ENCODE measurements around the gene CFAP90. TPM values are rescaled to one million over a fixed set of nuclear protein-coding genes. Genes with fewer than 3 reads are reported as not detected.

CFAP90 gene
- total RNA-seq, 1 experiment from 2014 or later = not detected

Other genes with a start within 250 kb of the CFAP90 start
- gene FASTKD3, start 17.9 kb upstream of the CFAP90 start, total RNA-seq (2014; rRNA removed; shearing (Covaris generic)) = 14.6 and 15.5 TPM in 2 replicates
- 27.1 and 40.7 TPM in 2 replicates for gene MTRR, start 18.0 kb upstream of the CFAP90 start, total RNA-seq (2014; rRNA removed; shearing (Covaris generic))